ENCODE results near the gene SRCAP.
A peak's percentile ranks its signal among the peaks of the same experiment; 100 is the strongest.

The SRCAP gene

DNA sequence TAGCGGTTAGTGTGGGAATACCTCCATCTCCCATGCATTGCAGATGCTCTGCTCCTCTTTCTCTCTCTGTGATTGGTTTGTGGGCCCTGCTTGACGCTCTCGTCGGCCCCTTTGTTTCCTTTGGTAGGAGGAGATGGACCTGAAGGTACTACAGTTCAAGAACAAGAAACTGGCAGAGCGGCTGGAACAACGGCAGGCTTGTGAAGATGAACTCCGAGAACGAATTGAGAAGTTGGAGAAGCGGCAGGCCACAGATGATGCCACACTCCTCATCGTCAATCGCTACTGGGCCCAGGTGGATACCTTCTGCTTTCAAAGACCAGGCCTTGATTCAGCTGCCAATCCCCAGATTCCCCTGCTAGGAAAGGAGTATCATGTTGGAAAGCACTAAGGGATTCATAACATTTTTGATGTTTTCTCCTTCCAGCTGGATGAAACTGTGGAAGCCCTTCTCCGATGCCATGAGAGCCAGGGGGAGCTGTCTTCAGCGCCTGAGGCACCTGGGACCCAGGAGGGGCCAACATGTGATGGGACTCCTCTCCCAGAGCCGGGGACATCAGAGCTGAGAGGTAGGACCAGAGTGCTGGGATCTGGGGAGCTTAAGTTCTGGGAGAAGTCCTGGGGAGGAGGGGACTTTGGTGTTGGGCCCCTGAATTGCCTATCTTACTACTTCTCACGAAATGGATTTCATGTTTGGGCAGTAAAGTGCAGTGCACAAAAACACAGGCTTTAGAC is 64.2 kb downstream of the SRCAP start:
- Histone ChIP-seq H2AFZ (ENCODE audit: low read length) (no peak overlapping the region), H3K79me2 (ENCODE audit: insufficient read depth, low read length) (peaks cover 28% of the 10 kb centered on the region), H3K9ac (ENCODE audit: low read depth, low read length, poor library complexity, severe bottlenecking) (peak overlapping the region; percentile 86), H3K9me3 (ENCODE audit: insufficient read depth, low read depth, low read length) (no peaks in the 10 kb centered on the region), H3K4me3 (ENCODE audit: low read length, poor library complexity, severe bottlenecking) (peak overlapping the region; percentile 87), H3K36me3 (ENCODE audit: insufficient read depth, low read length) (peaks cover 42% of the 10 kb centered on the region; the same call in 1 of the 2 replicates), H3K4me1 (ENCODE audit: insufficient read depth, low read length, poor library complexity, severe bottlenecking) (peaks cover 23% of the 10 kb centered on the region), H3K9me2 (replicated peaks; ENCODE audit: low read depth, low read length) (no peaks in the 10 kb centered on the region), H3K27me3 (ENCODE audit: insufficient read depth, low read length, poor library complexity, severe bottlenecking) (no peaks in the 10 kb centered on the region), H4K20me1 (ENCODE audit: insufficient read depth, low read length, poor library complexity, severe bottlenecking) (peaks cover 22% of the 10 kb centered on the region), H3F3A (ENCODE audit: low read depth) (no peaks in the 10 kb centered on the region), H3K4me2 (ENCODE audit: low read depth, low read length, poor library complexity, severe bottlenecking) (peak overlapping the region; percentile 88)
- TF ChIP-seq EZH2phosphoT487 (IDR thresholded peaks at IDR 0.05; ENCODE audit: borderline replicate concordance) = no peak
- TF ChIP-seq, protein P1, sequence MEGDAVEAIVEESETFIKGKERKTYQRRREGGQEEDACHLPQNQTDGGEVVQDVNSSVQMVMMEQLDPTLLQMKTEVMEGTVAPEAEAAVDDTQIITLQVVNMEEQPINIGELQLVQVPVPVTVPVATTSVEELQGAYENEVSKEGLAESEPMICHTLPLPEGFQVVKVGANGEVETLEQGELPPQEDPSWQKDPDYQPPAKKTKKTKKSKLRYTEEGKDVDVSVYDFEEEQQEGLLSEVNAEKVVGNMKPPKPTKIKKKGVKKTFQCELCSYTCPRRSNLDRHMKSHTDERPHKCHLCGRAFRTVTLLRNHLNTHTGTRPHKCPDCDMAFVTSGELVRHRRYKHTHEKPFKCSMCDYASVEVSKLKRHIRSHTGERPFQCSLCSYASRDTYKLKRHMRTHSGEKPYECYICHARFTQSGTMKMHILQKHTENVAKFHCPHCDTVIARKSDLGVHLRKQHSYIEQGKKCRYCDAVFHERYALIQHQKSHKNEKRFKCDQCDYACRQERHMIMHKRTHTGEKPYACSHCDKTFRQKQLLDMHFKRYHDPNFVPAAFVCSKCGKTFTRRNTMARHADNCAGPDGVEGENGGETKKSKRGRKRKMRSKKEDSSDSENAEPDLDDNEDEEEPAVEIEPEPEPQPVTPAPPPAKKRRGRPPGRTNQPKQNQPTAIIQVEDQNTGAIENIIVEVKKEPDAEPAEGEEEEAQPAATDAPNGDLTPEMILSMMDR (conservative IDR thresholded peaks at IDR 0.05; ENCODE audit: low read length) = no peak

DNA sequence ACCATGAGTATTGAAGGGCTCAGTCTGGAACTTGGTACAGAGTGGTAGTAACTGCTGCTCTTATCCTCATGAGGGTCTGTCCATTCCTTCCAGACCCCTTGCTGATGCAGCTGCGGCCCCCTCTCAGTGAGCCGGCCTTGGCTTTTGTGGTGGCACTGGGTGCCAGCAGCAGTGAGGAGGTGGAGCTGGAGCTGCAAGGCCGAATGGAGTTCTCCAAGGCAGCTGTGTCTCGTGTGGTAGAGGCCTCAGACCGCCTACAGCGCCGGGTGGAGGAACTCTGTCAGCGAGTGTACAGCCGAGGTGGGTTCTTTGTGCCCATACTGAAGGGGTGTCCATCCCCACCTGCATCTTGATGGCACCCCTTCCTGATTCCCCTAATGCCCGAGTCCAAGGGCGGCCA is 65.1 kb downstream of the SRCAP start:
- no peak overlapping the region for H2AFZ ChIP-seq (ENCODE audit: low read length)
- no peaks in the 10 kb centered on the region for H3K27me3 ChIP-seq (ENCODE audit: insufficient read depth, low read length, poor library complexity, severe bottlenecking)
- no peaks in the 10 kb centered on the region for H3K9me3 ChIP-seq (ENCODE audit: insufficient read depth, low read depth, low read length)
- H3K79me2 ChIP-seq (ENCODE audit: insufficient read depth, low read length) = peaks cover 28% of the 10 kb centered on the region
- H3K9me2 ChIP-seq (replicated peaks; ENCODE audit: low read depth, low read length) = no peaks in the 10 kb centered on the region
- H4K20me1 ChIP-seq (ENCODE audit: insufficient read depth, low read length, poor library complexity, severe bottlenecking) = peaks cover 22% of the 10 kb centered on the region
- H3K9ac ChIP-seq (ENCODE audit: low read depth, low read length, poor library complexity, severe bottlenecking) = no peak overlapping the region
- peak overlapping the region; percentile 88 for H3K4me2 ChIP-seq (ENCODE audit: low read depth, low read length, poor library complexity, severe bottlenecking)
- H3K4me1 ChIP-seq (ENCODE audit: insufficient read depth, low read length, poor library complexity, severe bottlenecking) = peaks cover 23% of the 10 kb centered on the region
- no peak for TF ChIP-seq EZH2phosphoT487 (IDR thresholded peaks at IDR 0.05; ENCODE audit: borderline replicate concordance)
- TF ChIP-seq, protein P1 (conservative IDR thresholded peaks at IDR 0.05; ENCODE audit: low read length) = no peak
- no peaks in the 10 kb centered on the region for H3F3A ChIP-seq (ENCODE audit: low read depth)
- peaks cover 51% of the 10 kb centered on the region; the same call in 1 of the 2 replicates for H3K36me3 ChIP-seq (ENCODE audit: insufficient read depth, low read length)
- no peak overlapping the region for H3K4me3 ChIP-seq (ENCODE audit: low read length, poor library complexity, severe bottlenecking)

DNA sequence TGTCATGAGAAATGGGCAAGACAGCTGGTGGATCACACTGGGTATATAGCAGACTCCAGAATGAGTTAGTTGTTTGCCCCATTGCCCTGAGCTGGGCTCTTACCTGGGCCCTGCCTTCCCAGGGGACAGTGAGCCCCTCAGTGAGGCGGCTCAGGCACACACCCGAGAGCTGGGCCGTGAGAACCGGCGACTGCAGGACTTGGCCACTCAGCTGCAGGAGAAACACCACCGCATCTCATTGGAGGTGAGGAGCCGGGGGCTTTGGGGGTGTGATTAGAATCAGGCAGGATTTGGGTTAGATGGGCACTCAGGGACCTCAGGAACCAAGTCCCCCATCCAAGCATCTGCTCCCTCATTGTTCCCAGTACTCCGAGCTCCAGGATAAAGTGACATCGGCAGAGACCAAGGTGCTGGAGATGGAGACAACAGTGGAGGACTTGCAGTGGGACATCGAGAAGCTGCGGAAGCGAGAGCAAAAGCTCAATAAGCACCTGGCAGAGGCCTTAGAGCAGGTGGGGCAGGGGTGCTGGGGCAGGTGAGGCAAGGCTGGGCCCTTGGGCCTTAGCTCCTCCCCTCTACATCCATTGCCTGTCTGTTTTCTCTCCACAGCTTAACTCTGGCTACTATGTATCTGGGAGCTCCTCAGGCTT is 66.0 kb downstream of the SRCAP start:
- TF ChIP-seq, protein P1 (conservative IDR thresholded peaks at IDR 0.05; ENCODE audit: low read length) = no peak
- TF ChIP-seq EZH2phosphoT487 (IDR thresholded peaks at IDR 0.05; ENCODE audit: borderline replicate concordance) = no peak
- H2AFZ ChIP-seq (ENCODE audit: low read length) = no peak overlapping the region
- no peak overlapping the region for H3K4me3 ChIP-seq (ENCODE audit: low read length, poor library complexity, severe bottlenecking)
- H4K20me1 ChIP-seq (ENCODE audit: insufficient read depth, low read length, poor library complexity, severe bottlenecking) = peaks cover 22% of the 10 kb centered on the region
- peaks cover 58% of the 10 kb centered on the region; the same call in 1 of the 2 replicates for H3K36me3 ChIP-seq (ENCODE audit: insufficient read depth, low read length)
- H3F3A ChIP-seq (ENCODE audit: low read depth) = no peaks in the 10 kb centered on the region
- H3K27me3 ChIP-seq (ENCODE audit: insufficient read depth, low read length, poor library complexity, severe bottlenecking) = no peaks in the 10 kb centered on the region
- peaks cover 23% of the 10 kb centered on the region for H3K4me1 ChIP-seq (ENCODE audit: insufficient read depth, low read length, poor library complexity, severe bottlenecking)
- H3K9ac ChIP-seq (ENCODE audit: low read depth, low read length, poor library complexity, severe bottlenecking) = no peak overlapping the region
- no peaks in the 10 kb centered on the region for H3K9me3 ChIP-seq (ENCODE audit: insufficient read depth, low read depth, low read length)
- H3K4me2 ChIP-seq (ENCODE audit: low read depth, low read length, poor library complexity, severe bottlenecking) = no peak overlapping the region
- no peaks in the 10 kb centered on the region for H3K9me2 ChIP-seq (replicated peaks; ENCODE audit: low read depth, low read length)
- peaks cover 28% of the 10 kb centered on the region for H3K79me2 ChIP-seq (ENCODE audit: insufficient read depth, low read length)

All from Loucy (cell line).